Activated CD8-positive, alpha-beta memory T cell treated with anti-CD3 and anti-CD28 coated beads, Interleukin-2, amount 50 U/mL, for 24 hours (primary cell): ENCODE results near the gene ULK4.
"Not testable (repeated sequence)": the region's sequence is repeated elsewhere in the genome, so short reads cannot be mapped to it uniquely, and the experiment has no call there.

ENCODE experiments used
- DNase-seq: peaks from one replicate; pipeline ENCODE4 v3.0.0-alpha.2; 2020; ENCODE audit errors: extremely low read depth

ULK4 gene

DNA sequence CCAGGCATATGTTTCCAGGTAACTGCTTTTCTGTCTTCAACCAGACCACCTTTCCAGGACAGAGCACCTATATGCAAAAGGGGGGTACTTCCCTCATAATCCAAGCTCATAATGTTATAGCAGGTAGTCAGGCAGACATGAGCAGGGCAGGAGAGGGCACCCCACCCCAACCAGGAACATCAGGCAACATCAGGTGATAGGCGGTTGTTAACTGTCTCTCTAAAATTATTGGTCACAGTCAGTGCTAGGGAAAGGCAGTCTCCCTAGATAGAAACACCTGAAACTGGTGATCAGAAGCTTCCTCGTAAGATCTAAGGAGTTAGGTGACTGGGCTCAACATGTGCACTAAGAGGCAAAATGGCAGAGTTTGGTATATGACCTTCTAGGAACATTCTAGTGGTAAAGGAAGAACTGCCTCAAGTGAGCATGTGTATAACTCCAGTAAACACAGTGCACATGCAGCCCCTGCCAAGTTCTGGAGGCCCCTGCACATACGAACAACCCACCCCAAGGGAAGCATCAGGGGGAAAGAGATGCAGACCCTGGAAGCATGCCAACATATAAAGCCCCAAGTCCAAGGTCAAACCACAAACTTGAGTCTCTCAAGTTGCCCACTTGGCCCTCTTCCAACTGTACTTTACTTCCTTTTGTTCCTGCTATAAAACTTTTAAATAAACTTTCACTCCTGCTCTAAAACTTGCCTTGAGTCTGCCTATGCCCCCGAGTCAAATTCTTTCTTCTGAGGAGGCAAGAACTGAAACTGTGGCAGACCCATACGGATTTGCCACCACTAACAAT lies 270.9 kb downstream of the ULK4 start:
- DNase-seq, result no peak

DNA sequence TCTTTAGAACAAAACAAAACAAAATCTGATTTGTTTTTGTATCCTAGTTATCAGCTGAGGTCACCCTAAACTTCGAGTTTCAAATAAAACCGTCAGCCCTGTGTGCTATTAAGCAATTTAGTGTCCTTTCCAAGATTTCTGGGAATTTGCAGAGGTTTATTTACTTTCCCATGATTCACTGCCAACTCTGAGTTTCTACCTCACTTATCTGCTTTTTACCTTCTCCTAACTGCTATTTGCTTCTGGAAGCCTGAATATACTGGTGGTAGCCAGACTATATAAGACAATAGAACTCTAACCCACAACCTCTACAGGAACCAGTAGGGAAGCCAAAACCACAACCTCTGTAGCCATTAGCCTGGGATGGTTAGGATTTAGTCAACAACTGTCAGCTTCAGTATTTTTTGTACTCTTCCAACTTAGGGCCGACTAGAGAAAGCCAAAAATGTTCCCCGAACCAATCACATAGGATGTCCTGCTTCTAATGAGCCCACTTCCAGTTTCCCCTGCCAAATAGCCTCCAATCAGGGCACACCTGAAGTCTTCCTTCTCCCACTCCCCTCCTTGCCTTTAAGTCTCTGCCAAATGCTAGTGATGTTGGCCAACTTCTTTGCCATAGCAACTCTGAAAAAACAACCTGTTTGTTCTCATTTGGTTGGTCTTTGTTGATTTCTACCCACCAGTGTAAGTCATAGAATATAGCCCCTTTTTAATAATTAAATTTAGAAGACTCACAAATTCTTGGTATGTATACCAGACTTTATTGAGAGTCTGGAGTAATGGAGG lies 273.1 kb downstream of the ULK4 start:
- no peak for DNase-seq

DNA sequence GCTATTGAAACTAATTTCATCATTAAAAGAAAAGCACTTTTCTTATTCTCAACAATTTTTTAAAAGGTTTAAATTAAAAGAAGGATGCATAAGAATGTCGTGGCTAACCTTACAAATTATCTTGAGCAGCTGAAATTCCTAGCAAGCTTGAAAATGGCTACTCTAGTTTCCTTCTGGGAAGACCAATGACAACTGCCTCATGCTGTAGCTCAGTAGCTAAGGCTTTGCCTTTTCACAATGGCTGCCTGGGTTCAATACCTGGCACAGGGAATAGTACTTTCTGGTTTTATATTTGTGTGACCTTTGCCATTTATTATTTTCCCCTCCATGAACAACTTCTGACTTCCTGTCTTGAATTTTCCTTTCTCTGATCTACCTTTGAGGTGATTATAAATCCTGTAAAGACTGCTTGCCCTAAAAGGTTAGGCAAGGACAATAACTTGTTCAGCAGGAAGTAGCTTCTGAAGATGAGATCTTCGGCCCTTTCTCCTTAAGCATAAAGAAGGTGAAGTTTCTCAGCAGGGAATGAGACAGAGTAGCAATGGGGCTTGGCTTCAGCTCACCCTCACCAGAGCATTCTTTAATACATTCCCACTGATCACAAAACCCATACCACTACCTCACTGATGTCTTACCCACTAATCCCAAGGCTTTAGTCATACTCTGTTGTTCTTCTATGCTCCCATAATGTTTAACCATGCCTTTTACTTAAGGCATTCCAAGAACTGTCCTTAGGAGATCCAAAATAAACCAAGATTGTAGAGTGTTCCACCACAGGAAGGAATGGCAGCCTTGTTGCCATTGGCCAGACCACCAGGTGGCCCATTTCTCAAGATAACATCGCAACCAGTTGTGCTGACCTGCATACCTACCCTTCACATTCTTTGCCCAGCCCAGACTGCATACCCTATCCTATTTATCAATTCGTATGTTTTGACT lies 276.8 kb downstream of the ULK4 start:
- DNase-seq, result no peak

DNA sequence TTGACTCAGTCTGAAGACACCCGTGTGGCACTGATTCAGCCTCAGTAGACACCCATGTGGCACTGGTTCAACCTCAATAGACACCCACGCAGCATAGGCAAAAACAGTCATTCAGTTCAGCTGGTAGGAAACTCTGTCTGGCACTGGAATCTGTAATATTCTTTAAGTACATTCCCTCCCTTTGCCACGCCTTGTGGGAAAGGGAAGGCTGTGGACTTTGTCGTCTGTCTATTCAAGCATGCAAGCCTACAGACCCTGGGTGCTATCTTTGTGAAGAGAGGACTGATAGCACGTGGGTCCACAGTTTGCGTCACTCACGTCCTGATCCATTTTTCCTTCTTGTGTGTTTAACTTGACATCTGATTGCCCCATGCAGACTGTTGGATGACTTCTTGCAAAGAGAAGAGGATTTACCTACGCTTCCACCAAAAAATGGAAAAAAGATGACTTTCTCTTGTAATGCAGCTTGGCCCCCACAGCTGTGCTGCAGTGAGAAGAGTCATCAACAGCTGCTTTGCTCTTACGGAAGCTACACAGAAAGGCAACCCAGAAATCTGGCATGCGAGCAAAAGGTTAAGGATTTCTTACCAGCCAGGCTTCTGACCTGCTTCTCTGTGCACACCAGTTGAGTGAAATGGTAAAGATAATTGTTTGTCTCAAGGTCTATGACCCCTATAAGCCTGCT lies 278.1 kb downstream of the ULK4 start:
- no peak for DNase-seq

DNA sequence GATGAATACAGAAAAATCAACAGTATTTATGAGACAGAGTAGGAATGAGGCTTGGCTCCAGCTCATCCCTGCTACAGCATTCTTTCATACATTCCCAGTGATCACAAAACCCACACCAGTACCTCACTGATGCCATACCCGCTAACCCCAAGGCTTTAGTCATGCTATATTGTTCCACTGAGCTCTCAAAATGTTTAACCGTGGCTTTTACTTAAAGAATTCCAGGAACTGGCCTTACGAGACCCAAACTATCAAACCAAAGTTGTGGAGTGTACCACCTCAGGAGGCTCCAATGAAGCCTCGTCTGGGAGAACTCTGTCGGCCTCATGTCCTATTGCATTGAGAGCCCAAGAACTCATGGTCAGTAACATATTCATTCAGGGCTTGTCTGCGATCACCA lies 278.9 kb downstream of the ULK4 start:
- no peak for DNase-seq

DNA sequence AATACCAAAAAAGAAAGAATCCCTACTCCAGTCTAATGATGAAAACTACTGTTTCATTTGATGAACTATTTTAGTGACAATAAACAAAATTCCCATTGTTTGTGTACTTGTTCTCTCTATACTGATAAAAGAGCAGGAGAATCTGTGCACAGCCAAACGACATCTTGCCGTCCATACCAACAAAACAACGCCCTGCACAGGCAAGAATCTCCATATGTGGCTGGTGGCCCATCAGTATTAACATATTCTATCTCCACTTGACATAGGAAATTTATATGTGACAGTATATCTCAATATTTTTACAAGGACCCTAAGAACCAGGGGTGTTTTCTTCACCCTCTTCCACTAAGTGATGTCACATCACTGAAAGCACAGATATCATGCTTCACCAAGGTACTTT lies 279.5 kb downstream of the ULK4 start:
- DNase-seq, result no peak

DNA sequence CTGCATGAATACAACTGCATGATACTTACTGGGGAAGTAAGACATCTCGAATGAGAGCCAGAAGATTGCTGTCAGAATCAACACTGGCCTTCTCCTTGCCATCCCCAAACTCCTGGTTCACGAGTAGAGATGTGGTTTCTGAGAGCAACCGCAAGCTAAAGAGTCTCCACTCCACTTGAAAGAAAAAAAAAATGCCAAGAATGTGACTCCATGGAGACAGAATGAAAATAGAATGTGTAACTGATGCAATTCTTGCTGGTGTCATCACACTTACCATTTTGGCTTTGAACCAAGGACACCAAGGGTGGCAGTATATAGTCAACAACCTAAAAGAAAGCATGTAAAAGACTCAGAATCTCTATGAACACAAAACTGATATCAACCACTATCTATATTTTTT lies 280.4 kb downstream of the ULK4 start:
- DNase-seq, result no peak

DNA sequence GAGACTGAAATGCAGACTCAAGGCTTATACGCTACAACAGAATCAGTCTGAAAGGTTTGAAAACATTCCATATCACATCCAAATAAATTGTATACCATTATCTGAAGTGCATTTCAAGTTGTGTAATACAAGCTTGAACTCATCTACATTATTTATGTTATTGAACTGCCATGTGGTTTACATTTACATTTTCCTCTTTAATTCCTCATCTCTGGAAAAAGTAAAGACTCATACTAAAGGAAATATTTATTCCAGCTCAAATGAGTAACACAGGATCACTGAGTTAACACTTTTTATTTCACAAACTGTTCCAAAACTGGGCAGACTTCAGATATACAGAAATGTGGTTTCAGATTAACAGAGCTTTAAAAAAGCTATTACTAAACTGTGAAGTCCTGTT lies 282.5 kb downstream of the ULK4 start:
- no peak for DNase-seq

DNA sequence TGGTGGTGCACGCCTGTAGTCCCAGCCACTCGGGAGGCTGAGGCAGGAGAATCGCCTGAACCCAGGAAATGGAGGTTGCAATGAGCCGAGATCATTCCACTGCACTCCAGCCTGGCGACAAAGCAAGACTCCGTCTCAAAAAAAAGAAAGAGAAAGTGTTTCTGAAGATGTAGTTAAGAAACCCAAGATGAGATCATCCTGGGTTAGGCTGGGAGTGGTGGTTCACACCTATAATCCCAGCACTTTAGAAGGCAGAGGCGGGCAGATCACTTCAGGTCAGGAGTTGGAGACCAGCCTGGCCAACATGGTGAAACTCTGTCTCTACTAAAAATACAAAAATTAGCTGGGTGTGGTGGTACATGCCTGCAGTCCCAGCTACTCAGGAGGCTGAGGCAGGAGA lies 286.8 kb downstream of the ULK4 start:
- not testable (repeated sequence) for DNase-seq

DNA sequence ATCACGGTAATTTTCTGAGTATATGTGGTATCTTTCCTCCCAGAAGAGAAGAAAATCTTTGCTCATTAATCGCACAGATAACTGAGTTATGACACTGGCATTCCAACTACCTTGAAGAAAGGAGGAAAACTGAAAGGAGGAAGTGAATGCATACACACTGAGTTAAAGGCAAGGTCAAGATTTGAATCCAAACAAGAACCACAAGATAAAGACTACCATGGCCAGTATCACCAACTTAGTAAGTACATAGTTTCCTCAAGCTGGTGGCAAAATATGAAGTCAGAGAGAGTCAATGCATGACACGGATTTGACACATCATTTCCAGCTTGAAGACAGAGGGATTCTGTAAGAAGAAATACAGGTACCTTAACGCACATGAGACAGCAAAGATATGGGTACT lies 287.5 kb downstream of the ULK4 start:
- no peak for DNase-seq

DNA sequence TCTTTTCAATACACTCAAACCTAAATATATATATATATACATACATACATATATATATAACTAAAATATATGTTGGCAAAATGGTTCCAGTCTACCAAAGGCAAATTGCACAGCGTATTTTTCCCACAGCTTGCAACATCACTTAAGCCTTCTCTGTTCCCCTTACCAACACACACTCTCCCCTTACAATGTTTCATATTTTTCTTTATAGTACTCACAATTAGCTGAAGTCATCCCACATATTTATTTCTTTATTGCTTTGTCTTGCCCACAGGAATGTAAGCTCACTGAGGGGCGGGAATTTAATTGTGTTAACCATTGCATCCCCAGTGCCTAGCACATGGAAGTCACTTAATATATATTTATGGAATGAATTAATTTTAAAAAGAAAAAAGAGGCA lies 288.3 kb downstream of the ULK4 start:
- no peak for DNase-seq

DNA sequence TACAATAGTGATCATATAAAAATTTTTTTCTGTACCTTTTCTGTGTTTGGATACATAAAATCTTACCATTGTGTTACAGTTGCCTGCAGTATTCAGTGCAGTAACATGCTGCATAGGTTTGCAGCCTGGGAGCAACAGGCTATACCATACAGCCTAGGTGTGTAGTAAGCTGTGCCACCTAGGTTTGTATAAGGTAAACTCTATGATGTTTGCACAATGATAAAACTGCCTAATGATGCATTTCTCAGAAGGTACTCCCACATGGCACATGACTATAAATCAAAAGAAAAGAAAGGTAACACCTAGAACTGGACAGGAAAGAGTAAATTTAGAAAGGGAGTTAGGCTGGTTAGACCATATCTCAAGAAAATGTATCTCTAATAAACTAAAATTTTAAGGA lies 293.5 kb downstream of the ULK4 start:
- no peak for DNase-seq

DNA sequence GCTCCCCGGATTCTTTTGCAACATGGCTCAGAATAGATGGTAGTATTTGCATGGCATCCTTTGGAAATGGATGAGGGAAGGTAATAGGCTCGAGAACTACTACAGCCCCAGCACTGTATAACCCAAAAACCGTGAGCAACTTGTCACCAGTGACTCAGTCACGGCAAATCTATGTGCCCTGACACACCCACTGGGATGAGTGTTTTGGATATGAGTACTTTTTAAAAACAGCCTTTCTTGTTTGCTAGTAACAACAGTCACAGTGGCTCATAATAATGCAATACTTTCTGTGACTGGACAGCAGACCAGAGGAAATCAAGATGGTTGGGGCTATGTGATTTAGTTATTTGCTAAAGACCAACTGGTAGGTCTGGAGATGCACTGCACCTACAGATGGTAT lies 299.6 kb downstream of the ULK4 start:
- no peak for DNase-seq

DNA sequence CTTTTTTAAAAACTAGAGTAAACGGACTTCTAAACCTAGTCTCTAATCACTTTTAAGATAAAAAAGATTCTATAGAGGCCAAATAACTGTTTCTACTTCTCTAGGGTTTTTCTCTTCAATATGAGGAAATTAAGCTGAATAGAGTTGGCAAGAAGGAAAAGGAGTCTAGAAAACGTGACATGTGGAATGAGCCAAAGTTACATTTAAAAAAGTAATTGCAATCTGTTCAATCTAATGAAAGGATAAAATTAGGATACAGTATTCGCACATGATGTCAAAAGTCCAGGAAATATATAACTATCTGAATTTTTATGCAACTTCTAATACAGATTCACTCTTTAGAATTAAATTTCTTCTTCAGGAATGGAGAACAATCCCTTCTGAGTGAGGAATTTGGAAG lies 300.1 kb downstream of the ULK4 start:
- no peak for DNase-seq

DNA sequence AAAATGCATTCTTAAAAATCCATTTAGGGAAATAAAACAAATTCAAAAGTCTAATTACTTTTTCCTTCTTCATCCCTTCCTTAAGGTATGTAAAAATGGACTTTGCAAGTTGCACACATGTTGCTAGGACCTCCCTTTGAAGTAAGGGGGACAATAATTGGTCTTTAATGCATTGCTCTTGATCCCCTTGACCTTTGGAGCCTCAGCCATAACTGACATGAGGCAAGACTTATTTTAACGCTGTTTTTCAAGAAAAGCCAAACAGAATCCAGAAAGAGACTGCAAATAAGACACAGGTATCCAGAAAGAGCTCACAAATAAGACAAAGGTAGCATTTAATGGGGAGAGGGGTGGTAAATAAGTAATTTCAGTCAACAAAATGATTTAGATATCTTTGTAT lies 301.4 kb downstream of the ULK4 start:
- DNase-seq, result no peak

DNA sequence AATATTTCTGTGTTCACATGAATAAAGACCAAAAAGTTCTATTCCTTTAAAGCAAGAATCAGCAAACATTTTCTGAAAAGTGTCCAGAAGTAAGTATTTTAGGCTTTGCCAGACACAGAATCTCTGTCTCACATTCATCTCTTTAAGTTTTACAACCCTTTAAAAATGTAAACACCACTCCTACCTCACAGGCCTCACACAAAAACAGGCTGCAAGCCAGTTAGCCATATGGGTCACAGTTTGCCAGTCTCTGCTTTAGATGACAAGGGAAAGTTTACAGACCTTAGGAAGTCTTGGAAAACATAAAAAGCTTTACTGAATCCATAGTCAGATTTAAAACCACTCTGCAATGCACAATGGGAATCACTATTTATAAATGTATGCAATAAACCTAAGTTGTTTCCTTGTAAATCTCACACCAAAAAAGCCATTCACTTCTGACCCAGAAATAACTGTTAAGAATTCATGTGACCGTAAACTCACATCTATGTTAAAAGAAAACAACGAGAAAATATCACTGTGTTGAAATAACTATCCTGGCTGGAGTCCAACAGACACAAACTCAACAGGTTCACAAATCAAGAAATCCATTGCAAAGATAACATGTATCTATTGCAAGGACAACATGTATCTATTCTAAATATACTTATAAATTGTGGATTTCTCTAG lies 308.2 kb downstream of the ULK4 start:
- DNase-seq, result no peak

DNA sequence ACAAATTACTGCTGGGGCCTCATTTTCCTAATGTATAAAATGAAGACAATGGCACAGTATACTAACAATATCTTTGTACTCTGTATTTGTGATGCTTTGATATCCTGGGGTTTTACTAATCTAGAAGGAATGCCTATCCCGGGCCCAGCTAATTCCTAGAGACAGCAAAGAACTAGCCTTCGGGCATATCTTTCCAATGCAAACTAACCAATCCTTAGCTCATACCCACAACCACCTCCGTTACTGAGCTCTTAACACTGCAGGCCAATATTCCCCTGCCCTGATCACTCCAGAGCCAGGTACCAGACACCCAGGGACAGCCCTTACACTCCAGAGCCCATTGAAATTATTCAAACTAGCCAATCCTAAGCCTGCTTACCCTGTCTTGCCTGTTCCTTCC lies 309.0 kb downstream of the ULK4 start:
- DNase-seq, result no peak

DNA sequence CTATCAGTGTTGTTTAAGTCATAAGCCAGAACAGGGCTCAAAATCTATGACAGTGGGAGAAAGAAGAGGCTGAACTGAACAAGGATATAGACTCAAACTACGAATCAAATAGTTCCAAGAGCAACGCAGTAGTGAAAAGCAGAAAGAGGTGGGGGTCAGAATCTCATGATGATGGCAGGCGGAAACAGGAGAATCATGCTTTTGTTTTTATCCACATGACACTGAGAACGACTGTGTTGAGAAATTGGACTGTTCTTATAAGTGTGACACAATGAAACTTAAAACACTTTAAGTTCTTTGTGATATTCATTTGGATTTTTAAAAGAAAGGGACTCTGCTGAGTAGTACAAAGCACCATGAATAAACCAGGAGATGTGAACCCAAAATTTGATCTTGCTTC lies 309.4 kb downstream of the ULK4 start:
- no peak for DNase-seq

DNA sequence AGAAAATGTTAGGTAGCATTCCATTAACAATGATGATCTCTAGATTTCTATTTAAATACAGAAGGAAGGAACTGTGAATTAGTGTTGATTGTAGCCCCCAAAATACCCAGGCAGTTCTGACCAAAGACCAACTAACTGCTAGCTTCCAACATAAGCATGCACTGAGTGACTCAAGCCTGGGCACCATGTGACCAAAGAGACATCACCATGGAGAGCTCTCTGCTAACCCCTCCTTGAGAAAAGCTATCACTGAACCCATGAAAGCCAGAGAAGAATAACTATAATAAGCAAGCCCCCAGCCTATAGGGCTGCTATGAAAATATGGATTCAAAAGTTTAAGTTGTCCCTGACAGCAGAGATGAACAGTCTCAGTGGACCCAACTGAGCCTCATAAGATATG lies 310.2 kb downstream of the ULK4 start:
- DNase-seq, result no peak

DNA sequence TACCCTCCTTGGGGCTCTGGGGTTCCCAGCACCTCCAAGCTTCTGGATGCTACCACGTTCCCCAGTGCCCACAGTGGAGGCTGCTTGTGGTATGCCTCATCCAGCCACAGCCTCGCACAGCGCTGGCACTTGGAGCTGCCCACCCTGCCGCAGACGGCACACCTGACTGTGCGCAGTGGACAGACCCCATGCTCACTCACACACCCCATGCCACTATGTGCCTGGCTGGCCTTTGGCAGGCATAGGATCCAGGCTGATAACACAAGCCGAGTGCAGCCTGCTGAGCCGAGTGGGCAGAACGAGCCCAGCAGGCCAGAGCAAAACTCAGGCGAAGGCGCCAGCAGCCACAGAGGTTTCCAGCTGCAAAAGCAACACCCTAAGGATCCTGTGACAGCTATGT lies 311.5 kb downstream of the ULK4 start:
- DNase-seq, result no peak

DNA sequence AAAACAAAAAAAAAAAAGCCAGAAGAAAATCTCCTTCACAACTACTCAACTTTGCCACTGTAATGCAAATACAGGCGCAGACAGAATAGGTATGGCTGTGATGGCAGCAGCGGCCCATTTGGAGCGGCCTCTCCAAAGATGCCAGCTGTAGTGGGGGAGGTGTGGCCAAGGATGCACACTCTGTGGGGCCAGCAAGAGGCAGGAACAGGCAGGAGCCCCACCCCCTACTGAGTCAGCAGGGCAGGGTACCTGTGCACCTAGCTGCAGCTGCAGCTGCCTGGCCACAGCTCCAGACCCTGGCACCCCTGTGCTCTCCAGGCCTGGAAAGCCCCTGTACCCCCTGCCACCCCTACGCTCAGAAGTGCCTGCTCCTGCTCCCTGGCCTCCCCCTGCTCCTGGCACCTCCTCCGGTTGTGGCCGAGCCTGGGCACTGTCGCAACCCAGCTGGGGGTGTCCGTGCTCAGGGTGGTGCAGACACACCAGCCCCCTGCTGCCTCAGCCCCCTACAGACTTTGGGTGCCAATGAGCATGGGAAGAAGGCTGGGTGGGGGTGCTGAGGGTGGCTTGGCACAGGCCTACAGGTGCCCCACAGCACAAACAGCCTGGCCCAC lies 312.7 kb downstream of the ULK4 start:
- no peak for DNase-seq
